GM19328 (cell line): ENCODE results near the gene PSTPIP1.

Experiments used
- ATAC-seq: cut with Tn5 transposase; IDR thresholded peaks from one replicate; pipeline ENCODE4 v1.9.1; 2021; ENCODE audit warnings: mild to moderate bottlenecking, moderate library complexity; ENCODE audit not compliant: unreplicated experiment

PSTPIP1 gene

GRCh38 chr15:77029166-77030047 lies 34.5 kb downstream of the PSTPIP1 start:
- no peak for ATAC-seq

GRCh38 chr15:77030048-77030927 lies 35.4 kb downstream of the PSTPIP1 start:
- no peak for ATAC-seq

GRCh38 chr15:77030928-77031375 lies 36.0 kb downstream of the PSTPIP1 start:
- ATAC-seq = no peak

GRCh38 chr15:77031376-77032050 lies 36.6 kb downstream of the PSTPIP1 start:
- ATAC-seq = no peak

GRCh38 chr15:77032052-77032646 lies 37.2 kb downstream of the PSTPIP1 start:
- ATAC-seq = no peak

- ATAC-seq = no peak
Observed at GRCh38 chr15:77032647-77033416, 37.9 kb downstream of the PSTPIP1 start.

GRCh38 chr15:77033417-77033728 lies 38.4 kb downstream of the PSTPIP1 start:
- ATAC-seq = no peak

- ATAC-seq = no peak
Observed at GRCh38 chr15:77033729-77034671, 39.1 kb downstream of the PSTPIP1 start.

GRCh38 chr15:77034695-77035489 lies 40.0 kb downstream of the PSTPIP1 start:
- no peak for ATAC-seq

GRCh38 chr15:77035584-77035983 lies 40.7 kb downstream of the PSTPIP1 start:
- ATAC-seq = no peak

GRCh38 chr15:77035999-77036471 lies 41.1 kb downstream of the PSTPIP1 start:
- ATAC-seq = no peak

GRCh38 chr15:77036537-77037387 lies 41.8 kb downstream of the PSTPIP1 start:
- ATAC-seq = no peak

- ATAC-seq = no peak
Observed at GRCh38 chr15:77037388-77038209, 42.7 kb downstream of the PSTPIP1 start.

- no peak for ATAC-seq
Observed at GRCh38 chr15:77038312-77039216, 43.6 kb downstream of the PSTPIP1 start.

- ATAC-seq = no peak
Observed at GRCh38 chr15:77039217-77039533, 44.2 kb downstream of the PSTPIP1 start.
